Heart left ventricle (tissue), 13 donors: ENCODE measurements around the gene ATAD3B.

Experiments
- CTCF ChIP-seq, 12 donors: fragments of 200-600 bp; sonication (generic) in 4 of 12; IDR thresholded peaks; one replicate each; pipeline versions ENCODE4 v1.5.0 to v1.8.0; 2018 to 2022; ENCODE audit warnings: antibody characterized with exemption in 12 of 12, mild to moderate bottlenecking in 5 of 12
- POLR2A ChIP-seq, 2 donors: fragments of 450-650 bp; IDR thresholded peaks; one replicate each; pipeline ENCODE4 v1.6.1; 2017; ENCODE audit warnings: antibody characterized with exemption in 2 of 2, mild to moderate bottlenecking in 2 of 2, moderate library complexity in 2 of 2
- donor health status: ischemic (EF 13 %, LVEDD 7.1; RV severe dilation, severe dysfunction).
- donor health status: DM: no; HTN: yes; CAD: no.
- donor health status: DM: no; HTN: no; CAD: no.
- donor health status: ischemic (EF 25% LVEDD 6.9; RV normal size, moderate dysfunction).
- donor health status: ischemic (EF 25% LVEDD 5.7; RV mildly dilated, moderate dysfunction).
- donor health status: ischemic (EF 35%, LVEDD 5.7; RV mildly dilated, moderate dysfunction).
- donor health status: nonischemic (EF 11% LVEDD 7.7; RV severe dilation, severe dysfunction).
- donor health status: DM: yes; HTN: yes; CAD: no.
- donor health status: PGD.
- donor health status: ischemic (EF 29% LVEDD 5.4; RV normal size, mild dysfunction).
- donor health status: nonischemic (EF 23%, LVEDD 6.1; RV moderate dilation, normal function).

GRCh38 chr1:1510912-1511532 lies 39.5 kb downstream of the ATAD3B start:
- TF ChIP-seq CTCF (IDR thresholded peaks at IDR 0.05): no peak
- TF ChIP-seq POLR2A (IDR thresholded peaks at IDR 0.05): no peak
